Activated CD4-positive, CD25-positive, alpha-beta regulatory T cell treated with anti-CD3 and anti-CD28 coated beads, Interleukin-2, amount 50 U/mL, for 72 hours (primary cell): ENCODE data around the gene TMEM33.
"Not testable (repeated sequence)": the region's sequence is repeated elsewhere in the genome, so short reads cannot be mapped to it uniquely, and the experiment has no call there.

ENCODE experiments used
- DNase-seq: peaks from one replicate; pipeline ENCODE4 v3.0.0; 2021

Gene TMEM33

GRCh38 chr4:41934901-41935651, at the start of gene TMEM33:
TMEM33 (plus strand) TSS chr4:41935429; CDS start chr4:41935485, 56 bp downstream.
- peak; percentile 77 for DNase-seq

GRCh38 chr4:41885456-41885855, 49.8 kb upstream of the TMEM33 start:
- no peak for DNase-seq

- DNase-seq, result no peak
These were observed 48.0 kb upstream of the TMEM33 start for GRCh38 chr4:41887277-41887676.

DNA sequence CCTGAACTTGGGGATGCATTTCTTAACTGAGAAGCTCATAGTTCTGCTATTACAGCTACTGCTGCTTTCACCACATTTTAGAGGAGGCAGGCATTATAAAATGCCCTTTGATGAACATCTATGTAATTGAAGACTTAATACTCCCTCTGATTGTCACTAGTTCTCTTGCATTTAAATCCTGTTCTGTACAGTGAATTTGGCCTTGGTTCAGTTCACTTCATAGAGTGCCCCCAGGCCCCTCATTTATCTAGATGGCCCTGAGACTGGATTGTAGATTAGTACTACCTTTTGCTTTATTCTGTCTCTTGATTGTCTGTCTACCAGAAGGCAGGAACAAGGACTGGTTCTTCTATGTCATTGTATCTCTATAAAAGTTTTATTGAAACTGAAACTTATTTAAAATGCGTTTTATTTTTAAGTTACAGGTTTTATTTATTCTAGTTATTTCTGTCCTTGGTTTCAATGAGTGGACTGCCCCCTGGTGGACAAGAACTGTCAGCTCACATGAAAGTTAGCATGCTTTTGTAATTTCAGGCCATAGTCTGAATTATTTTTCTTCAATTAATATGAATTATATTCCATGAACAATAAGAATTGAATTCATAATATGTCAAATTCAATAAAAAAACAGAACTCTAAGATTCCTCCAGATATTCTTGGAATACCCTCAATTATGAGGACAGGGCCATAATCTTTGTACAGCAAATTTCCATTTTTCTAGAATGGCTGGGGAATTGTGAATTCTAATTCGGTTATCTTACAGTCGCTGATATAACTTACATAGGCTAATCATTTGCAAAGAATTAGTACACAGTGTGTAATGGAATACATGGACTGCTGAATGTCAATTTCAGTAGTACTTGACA, 47.2 kb upstream of the TMEM33 start:
- no peak for DNase-seq

GRCh38 chr4:41888687-41889074, 46.5 kb upstream of the TMEM33 start:
- DNase-seq, result no peak

DNA sequence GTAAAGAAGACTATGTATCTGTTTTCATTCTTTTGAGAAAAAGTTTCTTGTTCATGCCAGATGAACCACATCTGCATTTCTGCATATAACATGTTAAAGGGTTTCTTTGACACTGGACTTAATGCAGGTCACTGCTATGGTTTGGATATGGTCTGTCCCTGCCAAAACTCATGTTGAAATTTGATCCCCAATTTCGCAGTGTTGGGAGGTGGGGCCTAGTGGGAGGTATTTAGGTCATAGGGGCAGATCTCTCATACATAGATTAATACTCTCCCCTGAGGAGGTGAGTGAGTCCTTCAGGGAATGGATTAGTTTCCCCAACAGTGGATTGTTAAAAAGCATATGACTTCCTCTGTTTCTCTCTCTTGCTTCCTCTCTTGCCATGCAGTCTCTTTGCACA, 45.9 kb upstream of the TMEM33 start:
- no peak for DNase-seq

GRCh38 chr4:41890085-41890484, 45.1 kb upstream of the TMEM33 start:
- no peak for DNase-seq

DNA sequence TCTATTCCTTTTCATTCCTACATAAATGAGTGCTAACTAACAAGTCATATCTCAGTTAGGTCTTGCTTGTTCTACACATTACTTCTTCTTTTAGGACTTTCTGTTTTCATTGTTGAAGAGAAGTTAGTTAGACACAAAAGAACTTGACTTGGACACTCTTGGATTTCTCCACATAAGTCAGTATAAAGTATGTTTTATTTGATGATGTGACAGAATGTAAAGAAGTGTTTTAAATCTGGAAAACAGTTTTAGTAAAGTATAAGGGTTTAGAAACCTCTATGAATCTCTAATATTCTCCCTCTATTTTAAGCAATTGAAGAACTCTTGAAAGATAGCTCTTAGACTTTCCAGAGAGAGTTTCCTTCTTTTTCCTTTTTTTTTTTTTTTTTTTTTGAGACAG, 38.6 kb upstream of the TMEM33 start:
- no peak for DNase-seq

DNA sequence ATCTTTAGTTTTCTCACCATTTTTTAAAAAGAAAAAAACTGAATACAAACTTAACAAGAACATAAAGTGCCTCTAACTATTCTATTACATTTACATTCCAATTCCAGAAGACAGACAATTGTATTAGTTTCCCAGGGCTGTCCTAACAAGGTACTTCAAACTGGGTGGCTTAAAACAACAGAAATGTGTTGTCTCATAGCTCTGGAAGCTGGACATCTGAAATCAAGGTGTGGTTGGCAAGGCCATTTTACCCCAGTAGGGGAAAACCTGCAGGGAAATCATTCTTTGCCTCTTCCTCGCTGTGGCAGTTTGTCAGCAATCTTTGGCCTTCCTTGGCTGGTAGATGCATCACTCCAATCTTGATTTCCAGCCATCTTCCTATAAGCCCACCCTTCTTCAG, 37.5 kb upstream of the TMEM33 start:
- DNase-seq, result no peak

DNA sequence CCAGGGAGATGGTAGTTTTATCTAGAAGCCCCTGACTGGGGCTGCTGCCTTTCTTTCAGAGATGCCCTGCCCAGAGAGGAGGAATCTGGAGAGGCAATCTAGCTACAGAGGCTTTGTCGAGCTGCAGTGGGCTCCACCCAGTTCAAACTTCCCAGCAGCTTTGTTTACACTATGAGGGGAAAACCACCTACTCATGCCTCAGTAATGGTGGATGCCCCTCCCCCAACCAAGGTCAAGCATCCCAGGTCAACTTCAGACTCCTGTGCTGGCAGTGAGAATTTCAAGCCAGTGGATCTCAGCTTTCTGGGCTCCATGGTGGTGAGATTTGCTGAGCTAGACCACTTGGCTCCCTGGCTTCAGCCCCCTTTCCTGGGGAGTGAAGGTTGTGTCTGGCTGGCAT, 26.1 kb upstream of the TMEM33 start:
- not testable (repeated sequence) for DNase-seq

DNA sequence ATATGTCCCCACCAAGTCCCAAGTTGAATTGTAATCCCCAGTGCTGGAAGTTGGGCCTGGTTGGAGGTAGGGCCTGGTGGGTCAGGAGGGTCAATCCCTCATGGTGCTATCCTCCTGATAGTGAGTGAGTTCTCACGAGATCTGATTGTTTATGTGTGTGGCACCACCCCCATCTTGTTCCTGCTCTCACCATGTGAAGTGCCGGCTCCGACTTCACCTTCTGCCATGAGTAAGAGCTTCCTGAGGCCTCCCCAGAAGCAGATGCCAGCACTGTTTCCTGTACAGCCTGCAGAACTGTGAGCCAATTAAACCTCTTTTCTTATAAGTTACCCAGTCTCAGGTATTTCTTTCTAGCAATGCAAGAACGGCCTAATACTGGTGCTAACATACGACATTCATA, 22.7 kb upstream of the TMEM33 start:
- DNase-seq, result no peak

DNA sequence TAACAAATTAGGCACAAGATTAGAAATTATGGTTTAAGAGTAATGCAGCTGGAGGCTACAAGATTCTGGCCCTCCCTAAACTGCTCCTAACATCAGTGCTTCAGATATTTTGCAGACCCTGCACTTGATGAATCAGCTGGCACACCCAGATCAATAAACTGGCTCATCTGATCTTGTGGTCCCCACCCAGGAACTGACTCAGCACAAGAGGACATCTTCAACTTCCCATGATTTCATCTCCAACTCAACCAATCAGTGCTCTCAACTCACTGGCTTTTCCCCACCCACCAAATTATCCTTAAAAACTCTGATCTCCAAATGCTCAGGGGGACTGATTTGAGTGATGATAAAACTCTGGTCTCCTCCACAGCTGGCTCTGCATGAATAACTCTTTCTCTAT, 21.7 kb upstream of the TMEM33 start:
- no peak for DNase-seq

DNA sequence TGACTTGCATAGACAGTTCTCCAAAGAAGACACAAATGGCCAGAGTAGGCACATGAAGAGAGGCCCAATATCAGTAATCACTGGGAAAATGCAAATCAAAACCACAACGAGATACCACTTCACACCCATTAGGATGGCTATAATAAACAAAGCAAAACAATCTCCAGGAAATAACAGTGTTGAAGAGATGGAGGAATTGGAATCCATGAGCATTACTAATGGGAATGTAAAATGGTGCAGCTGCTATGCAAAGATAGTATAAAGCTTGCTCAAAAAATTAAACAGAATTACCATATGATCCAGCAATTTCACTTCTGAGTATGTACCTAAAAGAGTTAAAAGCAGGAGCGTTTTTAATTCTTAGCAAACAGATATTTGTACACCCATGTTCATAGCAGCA, 17.0 kb upstream of the TMEM33 start:
- DNase-seq, result no peak

- not testable (repeated sequence) for DNase-seq
These were observed 14.8 kb upstream of the TMEM33 start for GRCh38 chr4:41920416-41920815.

DNA sequence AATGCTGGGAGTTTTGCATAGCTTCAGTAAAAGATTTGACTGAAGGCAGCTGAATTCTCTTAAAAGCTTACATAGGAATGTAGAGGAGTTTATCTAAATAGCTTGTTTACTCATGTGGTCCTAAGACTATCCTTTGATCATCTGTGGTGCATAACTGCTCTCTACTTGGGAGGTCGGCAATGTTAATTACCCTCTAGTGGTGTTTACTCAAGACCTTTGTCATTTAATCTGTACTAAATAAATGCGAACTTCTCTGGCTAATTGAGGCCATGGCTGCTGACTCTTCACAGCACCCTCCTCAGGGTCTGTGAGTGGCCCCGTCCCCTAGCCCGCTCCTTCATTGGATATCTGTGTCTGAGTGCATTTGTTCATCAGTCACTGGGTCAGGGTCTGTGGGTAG, 13.8 kb upstream of the TMEM33 start:
- no peak for DNase-seq

- no peak for DNase-seq
These were observed 7.3 kb upstream of the TMEM33 start for GRCh38 chr4:41927796-41928499.

DNA sequence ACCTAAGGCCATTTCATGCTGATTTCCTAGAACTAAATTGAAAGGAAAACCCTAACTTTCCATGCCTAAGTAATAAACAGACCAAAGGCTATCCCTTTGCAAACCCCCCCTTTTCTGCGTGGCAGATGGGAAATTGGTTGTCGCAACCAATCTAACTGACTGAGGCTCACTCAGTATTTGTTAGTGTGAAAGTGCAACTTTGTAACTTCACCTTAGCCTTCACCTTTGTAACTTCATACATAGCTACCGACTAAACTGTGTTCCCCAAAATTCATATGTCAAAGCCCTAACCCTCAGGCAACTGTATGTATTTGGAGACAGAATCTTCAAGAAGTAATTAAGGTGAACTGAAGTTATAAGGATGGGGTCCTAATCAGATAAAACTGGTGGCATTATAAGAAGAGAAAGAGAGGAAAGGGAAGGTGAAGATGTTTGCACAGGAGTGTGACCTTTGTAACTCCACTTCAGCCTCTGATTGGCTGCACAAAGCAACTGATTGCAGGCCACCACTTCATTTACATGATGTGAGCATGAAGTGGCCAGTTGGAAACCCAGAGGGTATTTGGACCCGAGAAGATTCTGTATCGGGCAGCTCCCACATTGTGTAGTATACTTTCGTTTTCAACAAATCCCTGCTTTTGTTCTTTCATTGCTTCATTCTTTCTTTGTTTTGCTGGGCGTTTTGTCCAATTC, 4.9 kb upstream of the TMEM33 start:
- DNase-seq, result no peak

DNA sequence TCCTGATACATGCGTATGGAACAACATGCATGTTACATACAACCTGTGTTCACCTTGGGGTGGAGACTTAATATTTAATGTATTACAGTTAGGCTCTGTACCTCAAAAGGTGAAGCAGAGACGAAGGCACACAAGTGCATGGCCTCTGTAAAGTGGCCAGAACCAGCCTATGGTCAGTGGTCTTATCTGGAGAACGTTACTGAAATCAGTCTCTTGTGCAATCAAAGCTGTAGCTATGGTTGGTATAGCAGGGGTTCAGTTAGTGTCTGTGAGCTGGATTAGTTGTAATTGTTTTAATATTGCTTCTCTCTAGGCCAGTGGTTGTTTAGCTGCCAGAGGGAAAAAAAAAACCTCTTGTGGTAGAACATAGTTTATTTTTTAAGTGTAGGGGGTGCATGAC, 2.2 kb upstream of the TMEM33 start:
- DNase-seq, result no peak

DNA sequence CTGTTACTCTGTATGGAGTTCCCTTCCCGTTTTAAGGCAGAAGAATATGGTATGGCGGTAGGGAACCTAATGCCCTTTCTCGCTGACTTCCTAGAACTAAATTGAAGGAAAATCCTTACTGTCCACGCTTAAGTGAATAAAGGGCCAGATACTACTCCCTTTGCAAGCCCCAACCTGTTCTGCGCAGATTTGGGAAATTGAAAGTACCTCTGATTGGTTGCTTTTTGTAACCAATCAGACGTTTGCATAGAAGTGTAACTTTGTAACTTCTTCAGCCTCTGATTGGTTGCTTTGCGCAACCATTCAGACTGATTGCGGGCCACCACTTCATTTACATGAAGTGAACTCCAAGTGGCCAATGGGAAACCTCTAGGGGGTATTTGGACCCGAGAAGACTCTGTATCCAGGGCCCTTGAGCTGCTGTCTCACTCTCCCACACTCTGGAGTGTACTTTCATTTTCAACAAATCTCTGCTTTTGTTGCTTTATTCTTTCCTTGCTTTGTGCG, 1.2 kb upstream of the TMEM33 start:
- no peak for DNase-seq

- no peak for DNase-seq
These were observed 722 bp upstream of the TMEM33 start for GRCh38 chr4:41934514-41934900.

DNA sequence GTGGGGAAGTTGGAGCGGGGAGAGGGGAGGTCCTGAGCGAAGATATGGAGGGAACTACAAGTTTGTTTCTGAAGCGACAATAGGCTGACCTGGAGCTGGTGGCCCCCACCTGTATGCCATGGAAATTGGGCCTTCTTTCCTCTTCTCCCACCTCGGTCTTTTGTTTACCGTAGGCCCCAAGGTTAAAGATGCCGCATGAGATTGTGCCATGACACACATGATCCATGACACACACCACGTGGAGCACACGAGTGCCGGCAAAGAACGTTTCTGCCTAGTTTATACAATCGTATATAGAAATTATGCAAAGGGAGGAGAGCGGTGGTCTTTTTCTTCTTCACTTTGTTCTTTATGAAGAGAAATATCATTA, 408 bp downstream of the TMEM33 start:
- DNase-seq, result no peak

- DNase-seq, result no peak
These were observed 3.9 kb downstream of the TMEM33 start for GRCh38 chr4:41939016-41939626.

GRCh38 chr4:41940834-41941233, 5.6 kb downstream of the TMEM33 start:
- no peak for DNase-seq
